GM19455 (cell line): ENCODE results near the gene PCDHB10.

ENCODE experiments used
- ATAC-seq: cut with Tn5 transposase; IDR thresholded peaks from one replicate; pipeline ENCODE4 v1.9.1; 2021; ENCODE audit not compliant: unreplicated experiment

Gene PCDHB10

GRCh38 chr5:141236516-141237313 is 44.6 kb downstream of the PCDHB10 start:
- no peak for ATAC-seq

GRCh38 chr5:141241496-141241895 is 49.3 kb downstream of the PCDHB10 start:
- ATAC-seq, result no peak
